PFSK-1 (cell line): Measurements from ENCODE around the gene OR4S1.
"Not testable (repeated sequence)": the region's sequence is repeated elsewhere in the genome, so short reads cannot be mapped to it uniquely, and the experiment has no call there.

Source experiments
- REST ChIP-seq, 2 experiments: IDR thresholded peaks; 2 replicates each; pipeline versions ENCODE4 v1.6.1 to v1.8.0; 2011 to 2012; ENCODE audit warnings: low read depth in 2 of 2, low read length in 2 of 2, control low read depth in 1 of 2, inconsistent platforms in 1 of 2, mild to moderate bottlenecking in 1 of 2, moderate library complexity in 1 of 2; ENCODE audit not compliant: insufficient read depth in 1 of 2
- SIN3A ChIP-seq: IDR thresholded peaks from 2 replicates; pipeline ENCODE4 v1.6.1; 2012; ENCODE audit warnings: mild to moderate bottlenecking, low read length, moderate library complexity, borderline replicate concordance; ENCODE audit not compliant: insufficient read depth

- not testable (repeated sequence) for TF ChIP-seq REST (IDR thresholded peaks at IDR 0.05; ENCODE audit: insufficient read depth in 1 of 2, low read depth in 2 of 2, low read length in 2 of 2); SIN3A
These were observed 18.6 kb downstream of the OR4S1 start, which contains the start of gene OR4C3 for GRCh38 chr11:48324620-48325019.
